GM12874 (cell line): ENCODE results near the gene WDR46.

ENCODE experiments used
- CTCF ChIP-seq: IDR thresholded peaks from 2 replicates; pipeline ENCODE4 v1.5.1; 2011; ENCODE audit warnings: low read depth, mild to moderate bottlenecking, control low read depth, low read length, moderate library complexity; ENCODE audit not compliant: insufficient read depth

The WDR46 gene

GRCh38 chr6:33297956-33298772, 9.1 kb upstream of the WDR46 start:
- 0 out of 2 replicates have a peak, but pooled peaks have one; percentile 14 for TF ChIP-seq CTCF

GRCh38 chr6:33297406-33297955, 8.4 kb upstream of the WDR46 start:
- no peak for TF ChIP-seq CTCF

- no peak for TF ChIP-seq CTCF
Observed at GRCh38 chr6:33296797-33297405, 7.9 kb upstream of the WDR46 start.

DNA sequence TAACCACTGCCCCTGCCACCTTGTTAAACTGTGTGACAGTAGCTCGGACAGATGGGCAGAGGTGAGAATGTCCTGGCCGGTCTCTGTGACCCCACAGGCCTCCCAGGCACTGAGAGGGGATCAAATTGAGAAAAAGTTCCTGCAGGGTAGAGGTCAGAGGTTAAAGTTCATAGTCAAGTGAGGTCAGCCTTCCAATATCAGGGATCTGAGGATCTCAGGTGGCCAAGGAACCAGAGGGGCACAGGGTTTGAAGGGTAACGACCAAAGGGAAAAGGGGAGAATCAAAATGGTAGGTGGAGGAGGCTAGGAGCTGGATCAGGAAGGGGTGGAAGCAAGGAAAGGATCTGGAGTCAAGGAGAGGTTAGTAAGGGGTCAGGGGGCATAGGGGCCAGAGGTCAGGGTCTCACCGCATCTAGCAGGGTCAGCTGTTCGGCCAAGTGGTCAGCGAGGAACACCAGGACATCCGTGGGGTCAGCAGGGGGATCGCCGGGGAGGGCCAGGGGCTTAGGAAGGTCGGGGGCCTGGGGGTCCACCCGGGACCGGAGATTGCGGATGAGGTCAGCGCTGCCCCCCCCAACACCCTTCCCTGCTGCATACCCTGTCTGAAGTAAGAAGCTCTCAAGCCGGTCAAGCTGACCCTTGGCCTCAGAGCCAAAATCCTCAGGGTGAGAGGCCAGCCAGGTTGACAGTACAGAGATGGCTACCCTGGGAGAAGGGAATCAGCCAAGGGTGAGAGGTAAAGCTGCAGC, 6.8 kb upstream of the WDR46 start:
- TF ChIP-seq CTCF, result no peak

- no peak for TF ChIP-seq CTCF
Observed at GRCh38 chr6:33294086-33294823, 5.2 kb upstream of the WDR46 start.

DNA sequence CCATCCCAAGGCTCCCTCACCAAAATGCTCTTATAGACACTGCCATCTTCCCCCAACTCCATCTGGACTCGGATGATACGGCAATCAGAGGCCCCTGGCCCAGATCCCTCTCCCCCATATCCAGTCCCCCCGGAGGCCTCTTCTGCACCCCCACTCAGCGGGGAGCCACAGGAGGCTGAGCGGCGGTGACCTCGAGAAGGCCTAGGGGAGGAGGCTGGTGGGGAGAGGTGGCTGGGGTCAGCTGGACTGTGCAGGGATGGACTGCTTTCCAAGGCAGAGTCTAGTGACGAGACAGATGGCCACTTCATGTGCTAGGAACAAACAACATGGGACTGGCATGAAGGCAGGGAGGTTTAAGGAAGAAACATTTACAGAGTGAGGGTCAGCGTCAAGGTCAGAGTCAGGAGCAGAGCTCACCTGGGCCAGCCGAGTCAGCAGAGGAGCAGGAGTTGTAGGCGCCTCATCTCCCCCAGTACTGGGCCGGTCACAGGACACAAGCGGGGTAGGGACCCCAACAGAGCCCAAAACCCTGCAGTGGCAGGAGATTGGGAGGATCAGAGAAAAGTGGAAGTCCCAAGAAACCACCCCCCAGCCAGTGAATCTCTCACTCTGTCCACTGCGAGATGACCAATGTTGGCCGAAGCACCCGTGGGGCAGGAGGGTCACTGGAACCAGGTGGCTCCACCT, 4.1 kb upstream of the WDR46 start:
- no peak for TF ChIP-seq CTCF
